Endothelial cell of umbilical vein (primary cell): ENCODE data around the gene COPS7A. TPM values are rescaled to one million over a fixed set of nuclear protein-coding genes. Genes with fewer than 3 reads are reported as not detected.

Source experiments
- polyA plus RNA-seq, 4 experiments: library from polyadenylated mRNA; depleted of rRNA in 3 of 4; stranded (reverse) in 3 of 4; unstranded in 1 of 4; fragments of >200 nt; gene quantifications; 2 replicates each; pipeline versions ENCODE4 v1.2.1 to v1.2.3, GENCODE V29; 2011 to 2012; ENCODE audit warnings: missing spikeins in 1 of 4
- small RNA-seq: library from RNA; depleted of rRNA; stranded (forward); fragments of <200 nt; gene quantifications from one replicate; pipeline ENCODE3, GENCODE V24; 2012; ENCODE audit warnings: low replicate concordance, low read depth; ENCODE audit not compliant: insufficient read depth, insufficient read length
- total RNA-seq: library from RNA; stranded (reverse); gene quantifications from 2 replicates; pipeline ENCODE4 v1.2.3, GENCODE V29; 2021

The COPS7A gene
- total and polyA plus RNA-seq, 2 donors (not counting 3 experiments of a cell fraction or from before 2014, with no cell fraction given), result 41.1 to 104 TPM

Small RNA genes lying within 50 kb of the gene (small RNA-seq; reads per million reads assigned to genes)
- gene RNU6-781P, result not detected

Other genes starting within 250 kb of the COPS7A start
- gene MRPL51, start 230.8 kb upstream of the COPS7A start, total RNA-seq, result 267 and 273 TPM in 2 replicates
- gene MRPL51, start 230.8 kb upstream of the COPS7A start, polyA plus RNA-seq, result 84.5 and 147 TPM in 2 replicates
- 77.3 and 90.1 TPM in 2 replicates for gene NCAPD2, start 229.9 kb upstream of the COPS7A start, total RNA-seq
- 33.6 and 41.8 TPM in 2 replicates for gene NCAPD2, start 229.9 kb upstream of the COPS7A start, polyA plus RNA-seq
- 4,245 and 4,648 TPM in 2 replicates for gene GAPDH, start 189.5 kb upstream of the COPS7A start, total RNA-seq
- gene GAPDH, start 189.5 kb upstream of the COPS7A start, polyA plus RNA-seq, result 8,748 and 10,370 TPM in 2 replicates
- gene IFFO1, start 168.0 kb upstream of the COPS7A start, total RNA-seq, result 26.4 and 27.7 TPM in 2 replicates
- 41.0 and 41.2 TPM in 2 replicates for gene IFFO1, start 168.0 kb upstream of the COPS7A start, polyA plus RNA-seq
- gene NOP2, start 155.8 kb upstream of the COPS7A start, total RNA-seq, result 58.5 and 63.6 TPM in 2 replicates
- gene NOP2, start 155.8 kb upstream of the COPS7A start, polyA plus RNA-seq, result 17.8 and 26.3 TPM in 2 replicates
- 192 and 216 TPM in 2 replicates for gene CHD4, start 116.7 kb upstream of the COPS7A start, total RNA-seq
- gene CHD4, start 116.7 kb upstream of the COPS7A start, polyA plus RNA-seq, result 119 and 127 TPM in 2 replicates
- gene LPAR5, start 88.1 kb upstream of the COPS7A start, total RNA-seq, result not detected in 2 replicates
- gene LPAR5, start 88.1 kb upstream of the COPS7A start, polyA plus RNA-seq, result 0.23 and 0.41 TPM in 2 replicates
- 0.97 and 1.3 TPM in 2 replicates for gene ACRBP, start 76.6 kb upstream of the COPS7A start, total RNA-seq
- gene ACRBP, start 76.6 kb upstream of the COPS7A start, polyA plus RNA-seq, result 5.5 and 5.7 TPM in 2 replicates
- 26.3 and 34.7 TPM in 2 replicates for gene ING4, start 60.9 kb upstream of the COPS7A start, total RNA-seq
- gene ING4, start 60.9 kb upstream of the COPS7A start, polyA plus RNA-seq, result 49.6 and 52.0 TPM in 2 replicates
- 52.8 and 58.5 TPM in 2 replicates for gene ZNF384, start 34.7 kb upstream of the COPS7A start, total RNA-seq
- gene ZNF384, start 34.7 kb upstream of the COPS7A start, polyA plus RNA-seq, result 58.3 and 67.5 TPM in 2 replicates
- gene PIANP, start 23.2 kb upstream of the COPS7A start, total RNA-seq, result 0.14 and 0.55 TPM in 2 replicates
- 0.08 and 0.10 TPM in 2 replicates for gene PIANP, start 23.2 kb upstream of the COPS7A start, polyA plus RNA-seq
- gene MLF2, start 29.1 kb downstream of the COPS7A start, total RNA-seq, result 136 and 147 TPM in 2 replicates
- 306 and 319 TPM in 2 replicates for gene MLF2, start 29.1 kb downstream of the COPS7A start, polyA plus RNA-seq
- gene PTMS, start 42.3 kb downstream of the COPS7A start, total RNA-seq, result 518 and 555 TPM in 2 replicates
- 661 and 787 TPM in 2 replicates for gene PTMS, start 42.3 kb downstream of the COPS7A start, polyA plus RNA-seq
- 3.8 and 4.1 TPM in 2 replicates for gene LAG3, start 48.5 kb downstream of the COPS7A start, total RNA-seq
- gene LAG3, start 48.5 kb downstream of the COPS7A start, polyA plus RNA-seq, result 1.3 and 1.8 TPM in 2 replicates
- not detected in 2 replicates for gene CD4, start 65.5 kb downstream of the COPS7A start, total RNA-seq
- gene CD4, start 65.5 kb downstream of the COPS7A start, polyA plus RNA-seq, result not detected in 2 replicates
- gene GPR162, start 97.8 kb downstream of the COPS7A start, total RNA-seq, result 8.1 and 13.7 TPM in 2 replicates
- 9.0 and 9.7 TPM in 2 replicates for gene GPR162, start 97.8 kb downstream of the COPS7A start, polyA plus RNA-seq
- gene P3H3, start 104.4 kb downstream of the COPS7A start, total RNA-seq, result 76.5 and 92.6 TPM in 2 replicates
- gene P3H3, start 104.4 kb downstream of the COPS7A start, polyA plus RNA-seq, result 70.2 and 75.9 TPM in 2 replicates
- 9.4 and 14.6 TPM in 2 replicates for gene GNB3, start 116.9 kb downstream of the COPS7A start, total RNA-seq
- 12.0 and 12.6 TPM in 2 replicates for gene GNB3, start 116.9 kb downstream of the COPS7A start, polyA plus RNA-seq
- 44.3 and 44.8 TPM in 2 replicates for gene CDCA3, start 127.2 kb downstream of the COPS7A start, total RNA-seq
- gene CDCA3, start 127.2 kb downstream of the COPS7A start, polyA plus RNA-seq, result 53.5 and 67.2 TPM in 2 replicates
- 126 and 135 TPM in 2 replicates for gene USP5, start 128.1 kb downstream of the COPS7A start, total RNA-seq
- gene USP5, start 128.1 kb downstream of the COPS7A start, polyA plus RNA-seq, result 68.9 and 69.4 TPM in 2 replicates
- gene TPI1, start 143.5 kb downstream of the COPS7A start, total RNA-seq, result 643 and 676 TPM in 2 replicates
- gene TPI1, start 143.5 kb downstream of the COPS7A start, polyA plus RNA-seq, result 1,816 and 2,057 TPM in 2 replicates
- gene SPSB2, start 149.3 kb downstream of the COPS7A start, total RNA-seq, result 3.9 and 6.9 TPM in 2 replicates
- gene SPSB2, start 149.3 kb downstream of the COPS7A start, polyA plus RNA-seq, result 3.8 and 5.6 TPM in 2 replicates
- gene LRRC23, start 180.8 kb downstream of the COPS7A start, total RNA-seq, result 2.7 and 3.5 TPM in 2 replicates
- 2.8 and 3.1 TPM in 2 replicates for gene LRRC23, start 180.8 kb downstream of the COPS7A start, polyA plus RNA-seq
- gene ENO2, start 190.5 kb downstream of the COPS7A start, total RNA-seq, result 13.8 and 18.6 TPM in 2 replicates
- gene ENO2, start 190.5 kb downstream of the COPS7A start, polyA plus RNA-seq, result 9.1 and 11.4 TPM in 2 replicates
- gene ATN1, start 203.9 kb downstream of the COPS7A start, total RNA-seq, result 117 and 122 TPM in 2 replicates
- gene ATN1, start 203.9 kb downstream of the COPS7A start, polyA plus RNA-seq, result 46.4 and 47.1 TPM in 2 replicates
- gene RNU7-1, start 219.8 kb downstream of the COPS7A start, total RNA-seq, result not detected in 2 replicates
- gene RNU7-1, start 219.8 kb downstream of the COPS7A start, polyA plus RNA-seq, result not detected in 2 replicates
- gene C12orf57, start 220.0 kb downstream of the COPS7A start, total RNA-seq, result 153 and 167 TPM in 2 replicates
- 729 and 802 TPM in 2 replicates for gene C12orf57, start 220.0 kb downstream of the COPS7A start, polyA plus RNA-seq
- 1.6 and 1.8 TPM in 2 replicates for gene PTPN6, start 227.3 kb downstream of the COPS7A start, total RNA-seq
- 0.25 and 0.38 TPM in 2 replicates for gene PTPN6, start 227.3 kb downstream of the COPS7A start, polyA plus RNA-seq
- gene PHB2, start 246.6 kb downstream of the COPS7A start, total RNA-seq, result 231 and 244 TPM in 2 replicates
- gene PHB2, start 246.6 kb downstream of the COPS7A start, polyA plus RNA-seq, result 390 and 409 TPM in 2 replicates
- gene EMG1, start 246.9 kb downstream of the COPS7A start, total RNA-seq, result 54.7 and 56.6 TPM in 2 replicates
- gene EMG1, start 246.9 kb downstream of the COPS7A start, polyA plus RNA-seq, result 32.7 and 57.7 TPM in 2 replicates